GM18858 (cell line): ENCODE data around the gene TIMP4.

Experiments used
- ATAC-seq: cut with Tn5 transposase; IDR thresholded peaks from one replicate; pipeline ENCODE4 v1.9.1; 2021; ENCODE audit not compliant: unreplicated experiment

Gene TIMP4

DNA sequence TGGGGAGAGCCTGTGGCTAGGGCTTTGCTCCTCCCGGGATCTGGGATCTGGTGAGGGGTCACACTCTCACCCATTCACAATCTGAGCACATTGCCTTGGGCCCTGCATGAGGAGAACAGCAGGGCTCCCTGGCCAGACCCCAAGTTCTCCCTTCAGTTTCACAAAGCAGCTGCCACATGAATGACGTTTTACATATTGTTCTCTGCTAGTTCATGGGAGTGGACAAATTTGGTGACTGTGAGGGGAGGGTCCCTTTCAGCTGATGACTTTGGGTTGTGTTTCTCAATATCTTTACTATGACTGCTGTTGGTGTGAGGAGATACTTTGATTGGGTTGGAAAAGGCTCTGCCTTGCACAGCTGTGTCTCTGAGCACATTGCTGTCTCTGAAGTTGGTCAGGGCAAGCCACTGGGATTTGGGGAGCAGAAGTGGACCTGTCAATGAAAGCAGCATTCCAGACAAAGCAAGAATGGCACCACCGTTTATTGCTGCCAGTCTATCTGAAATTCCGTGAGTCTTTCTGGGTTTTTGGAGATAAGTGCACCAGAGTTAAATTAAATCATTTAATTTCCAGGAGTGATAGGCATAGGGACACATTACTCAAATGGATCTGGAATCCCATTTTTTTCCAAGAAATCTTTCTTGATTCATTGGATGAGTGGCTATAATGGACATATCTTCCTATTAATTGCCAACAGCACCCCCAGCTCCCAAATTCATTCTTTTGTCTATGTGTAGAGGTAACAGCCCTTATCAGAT is 10.3 kb downstream of the TIMP4 start:
- ATAC-seq = no peak

- no peak for ATAC-seq
Measured at GRCh38 chr3:12147049-12147780, 11.5 kb downstream of the TIMP4 start.

GRCh38 chr3:12143949-12144504 is 14.7 kb downstream of the TIMP4 start:
- no peak for ATAC-seq

GRCh38 chr3:12142476-12142875 is 16.2 kb downstream of the TIMP4 start:
- no peak for ATAC-seq

DNA sequence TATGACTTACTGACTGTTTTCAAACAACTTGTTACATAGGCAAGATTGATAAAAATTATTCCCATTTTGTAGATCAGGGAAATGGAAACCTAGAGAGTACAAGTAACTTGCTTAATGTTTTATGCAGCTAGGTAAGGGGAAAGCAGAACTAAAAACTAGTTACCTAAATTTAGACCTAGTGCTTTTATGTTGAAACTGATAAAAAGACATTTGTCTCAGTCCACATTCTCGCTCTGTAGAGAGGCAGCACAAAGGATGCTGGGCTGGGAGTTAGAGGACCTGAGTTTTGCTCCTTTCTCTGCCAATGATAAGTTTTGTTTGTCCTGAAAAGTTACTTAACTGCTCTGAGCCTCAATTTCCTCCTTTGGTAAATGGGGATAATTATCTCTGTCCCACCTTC is 17.4 kb downstream of the TIMP4 start:
- ATAC-seq = no peak

DNA sequence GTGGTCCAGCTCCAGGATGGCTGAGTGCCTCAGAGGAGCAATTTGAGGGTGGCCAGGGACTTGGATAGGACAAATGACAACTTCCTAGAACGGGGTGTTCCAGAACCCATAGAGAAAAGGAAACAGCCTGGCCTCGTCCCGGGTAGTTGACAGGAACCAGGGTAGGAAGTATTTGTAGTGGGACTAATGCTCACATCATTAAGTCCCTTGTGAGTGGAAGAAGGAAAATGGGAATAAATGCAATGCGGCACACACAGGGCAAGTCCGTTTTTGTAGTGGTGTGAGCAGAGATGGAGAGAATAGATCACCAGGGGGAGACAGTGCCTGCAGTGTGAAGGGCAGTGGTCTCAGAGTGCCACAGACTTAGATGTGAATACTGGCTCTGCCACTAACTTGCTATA is 19.6 kb downstream of the TIMP4 start:
- ATAC-seq = no peak

DNA sequence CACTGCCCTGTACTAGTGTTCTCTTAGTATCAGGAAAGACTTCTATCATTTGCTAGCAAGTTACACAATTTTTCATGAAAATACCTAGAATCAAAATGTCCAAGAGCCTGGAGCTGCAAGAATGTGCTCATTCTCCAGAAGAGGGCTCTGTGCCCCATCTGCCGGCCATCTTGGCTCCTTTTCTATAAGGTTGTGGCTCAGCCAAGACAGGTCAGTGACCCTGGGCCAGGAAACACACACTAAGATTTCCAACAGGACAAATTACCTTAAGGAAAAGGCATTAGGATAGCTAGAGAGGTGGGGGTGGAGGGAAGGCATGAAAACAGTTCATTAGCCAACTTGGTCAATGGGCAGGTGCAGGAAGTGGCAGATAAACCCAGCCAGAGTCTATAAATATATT is 20.7 kb downstream of the TIMP4 start:
- ATAC-seq = no peak

DNA sequence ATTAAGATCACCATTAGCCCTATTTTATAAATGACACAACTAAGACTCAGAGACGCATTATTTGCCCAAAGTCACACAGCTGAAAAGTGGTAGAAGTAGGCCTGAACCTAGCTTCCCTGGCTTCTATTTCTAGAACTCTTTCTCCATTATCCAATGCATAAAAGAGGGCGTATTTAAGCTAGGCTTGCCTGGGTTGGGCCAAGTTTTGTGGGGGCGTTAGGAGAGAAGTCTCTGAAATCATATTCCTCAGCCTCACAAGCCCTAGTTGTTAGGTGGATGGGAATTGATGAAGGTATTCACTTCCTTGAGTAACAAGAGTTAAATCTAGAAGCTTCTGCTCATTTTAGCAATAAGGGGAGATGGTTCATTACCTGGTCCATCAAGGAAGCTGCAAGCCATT is 22.3 kb downstream of the TIMP4 start:
- no peak for ATAC-seq

GRCh38 chr3:12135029-12135657 is 23.6 kb downstream of the TIMP4 start:
- no peak for ATAC-seq

GRCh38 chr3:12132881-12133280 is 25.8 kb downstream of the TIMP4 start:
- ATAC-seq = no peak

- ATAC-seq = no peak
Measured at GRCh38 chr3:12131351-12132090, 27.2 kb downstream of the TIMP4 start.

GRCh38 chr3:12127391-12127790 is 31.3 kb downstream of the TIMP4 start:
- no peak for ATAC-seq

GRCh38 chr3:12125772-12126171 is 32.9 kb downstream of the TIMP4 start:
- ATAC-seq = no peak

DNA sequence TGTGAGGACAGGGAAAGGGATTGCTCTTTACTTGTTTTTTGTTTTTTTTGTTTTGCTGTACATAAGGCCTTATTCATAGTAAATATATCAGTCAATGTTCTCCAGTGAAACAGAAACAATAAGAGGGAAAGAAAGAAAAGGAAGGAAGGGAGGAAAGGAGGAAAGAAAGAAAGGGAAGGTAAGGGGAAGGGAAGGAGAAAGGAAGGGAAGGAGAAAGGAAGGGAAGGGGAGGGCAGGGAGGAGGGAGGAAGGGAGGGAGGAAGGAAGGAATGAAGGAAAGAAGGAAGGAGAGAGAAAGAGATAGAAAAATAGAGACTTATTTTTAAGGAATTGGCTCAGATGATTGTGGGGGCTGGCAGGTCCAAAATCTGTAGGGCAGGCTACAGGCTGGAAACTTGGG is 37.2 kb downstream of the TIMP4 start:
- no peak for ATAC-seq

- no peak for ATAC-seq
Measured at GRCh38 chr3:12120374-12121140, 38.2 kb downstream of the TIMP4 start.

DNA sequence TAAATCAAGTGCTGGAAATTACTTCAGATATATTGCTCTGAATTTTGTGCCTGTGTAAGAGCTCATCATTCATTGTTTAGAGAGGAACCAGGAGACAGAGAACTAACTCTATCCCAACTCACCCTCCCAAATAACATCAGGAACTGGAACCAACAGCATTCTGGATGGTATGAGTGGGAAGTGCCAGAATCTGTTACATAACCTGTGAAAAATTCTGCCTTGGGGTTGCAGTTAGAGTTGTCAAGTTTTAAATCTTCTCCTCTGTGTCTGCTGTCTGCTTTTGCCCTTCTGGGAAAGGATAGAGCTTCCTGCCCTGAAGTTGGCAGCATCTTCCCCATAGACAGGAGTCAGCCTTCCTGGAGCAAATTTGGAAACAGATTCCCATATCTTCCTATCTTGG is 41.2 kb downstream of the TIMP4 start:
- no peak for ATAC-seq

DNA sequence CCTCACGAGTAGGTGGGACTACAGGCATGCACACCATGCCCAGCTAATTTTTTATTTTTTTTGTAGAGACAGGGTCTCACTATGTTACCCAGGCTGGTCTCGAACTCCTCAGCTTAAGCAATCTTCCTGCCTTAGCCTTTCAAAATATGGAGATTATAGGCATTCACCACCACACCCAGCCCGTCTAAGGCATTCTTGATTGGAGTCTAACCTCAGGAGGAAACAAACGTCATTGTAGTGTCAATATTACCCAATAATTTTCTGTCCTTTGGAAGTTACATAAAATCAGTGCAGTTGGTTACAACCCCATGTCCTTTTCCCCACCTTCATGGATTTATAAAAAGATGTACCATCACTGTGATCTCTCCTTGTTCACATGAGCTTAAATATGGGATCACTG is 41.8 kb downstream of the TIMP4 start:
- no peak for ATAC-seq

GRCh38 chr3:12115849-12116248 is 42.9 kb downstream of the TIMP4 start:
- ATAC-seq = no peak

DNA sequence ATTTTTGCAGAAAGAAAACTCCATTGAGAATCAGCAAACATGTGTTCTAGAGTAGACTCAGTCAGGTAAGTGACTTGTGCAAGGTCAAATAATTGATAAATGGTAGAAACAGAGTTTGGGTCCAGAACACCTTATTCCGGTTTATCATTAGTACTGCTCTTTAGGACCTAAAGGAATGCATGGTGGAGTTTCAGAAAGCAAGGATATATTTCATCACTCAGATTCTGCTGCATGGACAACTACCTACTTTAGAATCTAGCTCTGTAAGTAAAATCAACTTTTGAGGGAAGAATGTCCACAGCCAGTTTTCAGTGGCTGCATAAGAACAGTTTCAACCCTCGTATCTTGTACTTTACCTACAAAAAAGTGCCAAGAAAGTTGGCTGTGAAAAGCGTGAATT is 43.6 kb downstream of the TIMP4 start:
- ATAC-seq = no peak

DNA sequence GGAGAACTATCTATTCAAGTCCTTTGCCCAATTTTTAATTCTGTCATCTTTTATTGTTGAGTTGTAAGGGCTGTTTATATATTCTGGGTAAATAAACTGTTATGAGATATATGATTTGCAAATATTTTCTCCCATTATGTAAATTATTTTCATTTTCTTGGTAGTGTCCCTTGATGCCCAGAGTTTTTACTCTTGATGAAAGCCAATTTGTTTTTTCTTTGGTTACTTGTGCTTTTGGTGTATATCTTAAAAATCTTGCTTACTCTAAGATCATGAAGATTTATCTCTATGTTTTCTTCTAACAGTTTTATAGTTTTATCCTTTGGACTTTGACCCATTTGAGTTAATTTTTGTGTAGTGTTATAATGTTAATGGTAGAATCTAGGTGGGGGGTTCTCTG is 44.5 kb downstream of the TIMP4 start:
- ATAC-seq = no peak
